Esophagus muscularis mucosa (tissue), 4 donors: ENCODE measurements around the gene NKTR. TPM values are rescaled to one million over a fixed set of nuclear protein-coding genes. Genes with fewer than 3 reads are reported as not detected.

Experiments used
- DNase-seq: peaks from one replicate; pipeline ENCODE4 v3.0.0-alpha.2; 2017; ENCODE audit errors: extremely low spot score
- H3K27ac ChIP-seq, 4 donors: fragments of 200-600 bp; sonication (generic); replicated peaks in 1 of 4; 1 replicate in 3 of 4; 2 replicates in 1 of 4; pipeline ENCODE4 v1.5.1; 2016 to 2019; ENCODE audit warnings: mild to moderate bottlenecking in 1 of 4
- H3K27me3 ChIP-seq, 4 donors: fragments of 200-600 bp; sonication (generic); one replicate each; pipeline versions ENCODE4 v1.5.1 to v1.6.0; 2016 to 2019
- H3K36me3 ChIP-seq, 4 donors: fragments of 200-600 bp; sonication (generic); one replicate each; pipeline ENCODE4 v1.5.1; 2016 to 2019
- H3K4me1 ChIP-seq, 4 donors: fragments of 200-600 bp; sonication (generic); one replicate each; pipeline ENCODE4 v1.5.1; 2016 to 2019
- H3K4me3 ChIP-seq, 4 donors: fragments of 200-600 bp; sonication (generic); 1 replicate in 2 of 4; 2 replicates in 2 of 4; pipeline ENCODE4 v1.5.1; 2016 to 2019; ENCODE audit warnings: mild to moderate bottlenecking in 4 of 4, moderate library complexity in 1 of 4
- H3K9me3 ChIP-seq, 4 donors: fragments of 200-600 bp; sonication (generic); 1 replicate in 3 of 4; 2 replicates in 1 of 4; pipeline ENCODE4 v1.5.1; 2016 to 2019
- EP300 ChIP-seq: sonication (generic); formaldehyde crosslinking; IDR thresholded peaks from one replicate; pipeline ENCODE4 v1.6.1; 2017; ENCODE audit warnings: antibody characterized with exemption
- POLR2A ChIP-seq: fragments of 450-650 bp; IDR thresholded peaks from one replicate; pipeline ENCODE4 v1.6.1; 2017; ENCODE audit warnings: antibody characterized with exemption, moderate library complexity, mild to moderate bottlenecking, low read depth
- POLR2AphosphoS5 ChIP-seq, 2 donors: sonication (generic); formaldehyde crosslinking; IDR thresholded peaks; one replicate each; pipeline ENCODE4 v1.6.1; 2017; ENCODE audit warnings: antibody characterized with exemption in 2 of 2
- WGBS: methylation state at CpG from one replicate; pipeline ENCODE4 v1.1.5; 2018; 5-methylcytosine and 5-hydroxymethylcytosine counted together
- intact Hi-C: fragments of 100-400 bp; cut with DNase I; formaldehyde crosslinking; loops from one replicate; pipeline ENCODE4 v1.15.1; 2023
- total RNA-seq, 4 donors: library from RNA; depleted of rRNA; stranded (reverse); fragments of >200 nt; gene quantifications; one replicate each; pipeline versions ENCODE4 v1.1.0 to v1.2.1, GENCODE V29; 2016
- TF ChIP-seq, protein P1 (sequence below), 3 experiments: fragments of 200-600 bp in 2 of 3; fragments of 450-650 bp in 1 of 3; sonication (generic) in 2 of 3; IDR thresholded peaks; one replicate each; pipeline ENCODE4 v1.5.1; 2017 to 2019; ENCODE audit warnings: antibody characterized with exemption in 3 of 3, mild to moderate bottlenecking in 2 of 3, moderate library complexity in 1 of 3

NKTR gene
- total RNA-seq, 4 donors from 2014 or later, result 24.7 to 73.1 (median 36.0) TPM

DNA sequence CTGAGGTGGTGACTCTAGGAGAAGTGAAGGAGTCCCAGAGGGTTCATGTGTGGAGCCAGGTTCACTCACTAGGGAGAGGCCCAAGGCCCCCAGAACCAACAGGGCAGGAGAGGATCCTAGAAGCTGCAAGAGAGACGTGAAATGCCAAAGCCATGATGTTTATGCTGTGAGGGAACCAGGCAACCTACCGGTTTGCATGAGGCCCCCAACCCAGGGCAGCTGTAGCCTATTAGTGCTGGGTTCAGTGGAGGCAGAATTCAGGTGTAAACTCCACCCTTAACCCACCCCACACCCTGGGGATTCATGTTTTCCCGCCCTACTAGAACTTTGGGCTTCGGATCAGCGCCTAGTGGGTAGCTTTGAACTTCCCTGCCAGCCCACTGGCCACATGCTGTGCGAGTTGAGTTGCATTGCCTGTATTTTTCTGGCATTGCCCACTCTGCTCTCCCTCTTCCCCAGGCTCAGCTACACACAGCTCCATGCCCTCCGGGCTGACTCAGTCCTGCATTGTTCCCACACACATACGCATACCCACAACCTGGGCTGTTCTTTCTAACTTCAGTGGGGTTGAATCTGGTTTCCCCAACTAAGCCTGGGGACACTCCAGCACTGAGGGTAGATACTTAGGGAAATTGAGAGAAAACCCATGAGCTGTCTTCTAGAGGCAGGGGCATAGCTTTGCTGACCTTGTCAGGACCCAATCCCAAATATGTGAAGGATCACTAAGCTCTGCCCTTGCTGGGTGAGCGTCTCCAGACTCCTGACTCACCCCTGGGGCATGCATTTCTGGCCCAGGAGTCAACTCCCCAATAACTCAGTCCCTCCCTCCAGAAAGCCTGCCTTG is 51.0 kb downstream of the NKTR start:
- H3K27ac ChIP-seq, result peak overlapping the region; percentile 91 to 98 (median 96)
- peaks cover 43 to 64% (median 60%) of the 10 kb centered on the region in 4 donors for H3K4me1 ChIP-seq
- intact Hi-C loops, result loop anchor here (5.0 kb wide), 3 partner anchors 49 to 91 kb away; partner anchors contain the start of genes NKTR and SEC22C
- no peaks in the 10 kb centered on the region for H3K9me3 ChIP-seq
- DNase-seq, result peak; percentile 8
- no peaks in the 10 kb centered on the region for H3K27me3 ChIP-seq
- H3K36me3 ChIP-seq, result peaks cover 8 to 36% (median 23%) of the 10 kb centered on the region in 4 donors
- TF ChIP-seq POLR2AphosphoS5 (IDR thresholded peaks at IDR 0.05) (peak in 1 of 2 donors; percentile 35), EP300 (no peak)
- peak overlapping the region in 3 of 4 donors; percentile 82 to 96 (median 92) for H3K4me3 ChIP-seq
- 70% methylated on average over 9 of the region's 9 CpGs for WGBS

DNA sequence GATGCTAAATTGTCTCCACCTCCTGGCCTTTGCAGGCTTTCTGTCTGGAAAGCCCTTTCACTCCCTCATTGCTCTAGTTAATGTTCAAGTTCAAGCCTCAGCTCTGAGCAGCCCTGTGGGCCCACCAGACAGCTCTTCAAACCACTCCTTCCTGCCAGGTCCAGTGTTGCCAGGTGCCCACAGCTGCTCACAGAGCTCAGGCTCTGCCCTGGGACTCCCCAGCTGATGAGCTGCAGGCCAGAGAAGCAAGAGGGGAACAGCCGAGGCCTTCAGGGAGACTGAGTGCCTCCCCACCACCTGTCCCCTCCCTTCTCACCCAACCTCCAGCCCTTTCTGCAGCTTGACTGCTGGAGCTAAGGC is 51.7 kb downstream of the NKTR start:
- Histone ChIP-seq H3K27ac (peak overlapping the region; percentile 91 to 98 (median 96)), H3K9me3 (no peaks in the 10 kb centered on the region), H3K27me3 (no peaks in the 10 kb centered on the region), H3K4me3 (peak overlapping the region; percentile 82 to 96 (median 92)), H3K36me3 (peaks cover under 1 to 28% (median 16%) of the 10 kb centered on the region in 4 donors), H3K4me1 (peaks cover 43 to 71% (median 66%) of the 10 kb centered on the region in 4 donors)
- DNase-seq, result peak; percentile 42
- 22% methylated on average over 1 of the region's 1 CpG for WGBS
- TF ChIP-seq POLR2A (no peak), POLR2AphosphoS5 (IDR thresholded peaks at IDR 0.05) (no peak), EP300 (no peak)
- TF ChIP-seq, protein P1, sequence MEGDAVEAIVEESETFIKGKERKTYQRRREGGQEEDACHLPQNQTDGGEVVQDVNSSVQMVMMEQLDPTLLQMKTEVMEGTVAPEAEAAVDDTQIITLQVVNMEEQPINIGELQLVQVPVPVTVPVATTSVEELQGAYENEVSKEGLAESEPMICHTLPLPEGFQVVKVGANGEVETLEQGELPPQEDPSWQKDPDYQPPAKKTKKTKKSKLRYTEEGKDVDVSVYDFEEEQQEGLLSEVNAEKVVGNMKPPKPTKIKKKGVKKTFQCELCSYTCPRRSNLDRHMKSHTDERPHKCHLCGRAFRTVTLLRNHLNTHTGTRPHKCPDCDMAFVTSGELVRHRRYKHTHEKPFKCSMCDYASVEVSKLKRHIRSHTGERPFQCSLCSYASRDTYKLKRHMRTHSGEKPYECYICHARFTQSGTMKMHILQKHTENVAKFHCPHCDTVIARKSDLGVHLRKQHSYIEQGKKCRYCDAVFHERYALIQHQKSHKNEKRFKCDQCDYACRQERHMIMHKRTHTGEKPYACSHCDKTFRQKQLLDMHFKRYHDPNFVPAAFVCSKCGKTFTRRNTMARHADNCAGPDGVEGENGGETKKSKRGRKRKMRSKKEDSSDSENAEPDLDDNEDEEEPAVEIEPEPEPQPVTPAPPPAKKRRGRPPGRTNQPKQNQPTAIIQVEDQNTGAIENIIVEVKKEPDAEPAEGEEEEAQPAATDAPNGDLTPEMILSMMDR (IDR thresholded peaks at IDR 0.05), result no peak
- intact Hi-C loops, result loop anchor here (5.0 kb wide), 3 partner anchors 50 to 90 kb away; partner anchors contain the start of genes NKTR and SEC22C

DNA sequence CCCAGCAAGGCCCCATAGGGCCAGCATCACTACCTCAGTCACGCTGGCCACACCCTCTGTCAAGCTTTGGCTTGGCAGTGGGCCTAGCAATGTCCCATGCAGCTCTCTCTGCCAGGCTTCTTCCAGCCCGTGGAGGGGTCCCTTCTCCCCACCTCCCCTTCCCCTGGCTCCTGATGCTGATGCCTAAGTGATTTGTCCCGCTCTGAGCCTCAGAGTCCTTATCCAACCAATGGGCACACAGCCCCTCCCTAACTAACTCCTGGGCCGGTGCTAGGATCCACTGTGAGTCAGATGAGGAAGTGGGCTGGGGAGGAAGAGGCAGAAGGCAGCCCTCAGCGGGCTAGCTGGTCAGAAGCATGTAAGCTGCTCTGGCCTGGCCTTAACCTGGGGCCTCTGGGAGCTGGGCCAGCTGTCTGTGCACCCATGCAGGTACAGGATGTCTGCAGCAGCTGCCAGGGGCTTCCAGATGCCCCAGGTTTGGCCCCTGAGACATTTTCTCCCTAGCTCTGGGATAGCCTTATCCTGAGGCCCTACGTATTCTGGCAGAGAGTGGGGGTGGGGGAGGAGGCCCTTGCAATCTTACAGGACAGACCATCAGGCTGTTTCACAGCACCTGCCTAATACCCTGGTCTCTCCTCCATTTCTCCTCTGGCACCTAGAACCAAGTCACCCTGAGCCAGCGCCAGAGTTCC is 52.3 kb downstream of the NKTR start:
- peak overlapping the region; percentile 82 to 96 (median 92) for H3K4me3 ChIP-seq
- intact Hi-C loops, result loop anchor here (5.0 kb wide), 3 partner anchors 50 to 90 kb away; partner anchors contain the start of genes NKTR and SEC22C
- WGBS, result 24% methylated on average over 6 of the region's 7 CpGs
- peak overlapping the region; percentile 91 to 98 (median 96) for H3K27ac ChIP-seq
- H3K36me3 ChIP-seq, result peaks cover 0 to 23% (median 12%) of the 10 kb centered on the region in 4 donors
- no peaks in the 10 kb centered on the region for H3K27me3 ChIP-seq
- TF ChIP-seq POLR2A (peak; percentile 90), EP300 (no peak), POLR2AphosphoS5 (IDR thresholded peaks at IDR 0.05) (peak; percentile 77 to 94)
- TF ChIP-seq, protein P1 (IDR thresholded peaks at IDR 0.05), result no peak
- H3K4me1 ChIP-seq, result peaks cover 43 to 73% (median 68%) of the 10 kb centered on the region in 4 donors
- H3K9me3 ChIP-seq, result no peaks in the 10 kb centered on the region
- DNase-seq, result peak; percentile 92

DNA sequence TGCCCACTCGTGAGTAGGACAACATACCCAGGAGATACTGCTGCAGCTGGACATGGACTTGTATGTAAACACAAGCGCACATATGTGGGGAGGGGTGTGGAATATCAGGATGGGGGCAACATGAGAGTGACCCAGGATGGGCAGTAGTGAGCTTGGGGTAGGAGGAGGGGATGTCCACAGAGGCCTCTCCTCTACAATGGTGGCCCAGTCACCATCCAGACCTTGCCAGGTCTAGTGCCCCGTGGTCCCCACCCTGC is 52.7 kb downstream of the NKTR start:
- WGBS, result 13% methylated on average over 3 of the region's 3 CpGs
- H3K4me1 ChIP-seq, result peaks cover 43 to 73% (median 68%) of the 10 kb centered on the region in 4 donors
- peaks cover 0 to 22% (median 10%) of the 10 kb centered on the region in 4 donors for H3K36me3 ChIP-seq
- DNase-seq, result no peak
- intact Hi-C loops, result loop anchor here (5.0 kb wide), 3 partner anchors 51 to 89 kb away; partner anchors contain the start of genes NKTR and SEC22C
- H3K9me3 ChIP-seq, result no peaks in the 10 kb centered on the region
- H3K4me3 ChIP-seq, result peak overlapping the region; percentile 82 to 96 (median 92)
- peak overlapping the region; percentile 91 to 98 (median 96) for H3K27ac ChIP-seq
- no peaks in the 10 kb centered on the region for H3K27me3 ChIP-seq
- TF ChIP-seq EP300 (no peak), POLR2AphosphoS5 (IDR thresholded peaks at IDR 0.05) (no peak), POLR2A (no peak)
- TF ChIP-seq, protein P1 (IDR thresholded peaks at IDR 0.05), result no peak
